ENCODE measurements around the gene RSBN1L.
"Not testable (repeated sequence)": the region's sequence is repeated elsewhere in the genome, so short reads cannot be mapped to it uniquely, and the experiment has no call there.

The RSBN1L gene

GRCh38 chr7:77696057-77696642 is at the start of gene RSBN1L:
Gene RSBN1L, plus strand, starts transcription at chr7:77696459. Its CDS starts 11 bp downstream, at chr7:77696470.
- DNase-seq = peak; percentile 87

GRCh38 chr7:77648742-77649338 is 47.4 kb upstream of the RSBN1L start:
- DNase-seq = no peak

GRCh38 chr7:77649716-77650349 is 46.4 kb upstream of the RSBN1L start:
- no peak for DNase-seq

- DNase-seq = no peak
Measured at GRCh38 chr7:77651575-77652162, 44.6 kb upstream of the RSBN1L start.

GRCh38 chr7:77652826-77653225 is 43.4 kb upstream of the RSBN1L start:
- not testable (repeated sequence) for DNase-seq

- DNase-seq = no peak
Measured at GRCh38 chr7:77653572-77653971, 42.7 kb upstream of the RSBN1L start.

- DNase-seq = no peak
Measured at GRCh38 chr7:77655356-77655755, 40.9 kb upstream of the RSBN1L start.

- no peak for DNase-seq
Measured at GRCh38 chr7:77655836-77656455, 40.3 kb upstream of the RSBN1L start.

GRCh38 chr7:77657427-77658224 is 38.6 kb upstream of the RSBN1L start:
- DNase-seq = no peak

GRCh38 chr7:77658928-77659327 is 37.3 kb upstream of the RSBN1L start:
- DNase-seq = no peak

GRCh38 chr7:77661816-77662215 is 34.4 kb upstream of the RSBN1L start:
- DNase-seq = no peak

GRCh38 chr7:77662869-77663268 is 33.4 kb upstream of the RSBN1L start:
- no peak for DNase-seq

- no peak for DNase-seq
Measured at GRCh38 chr7:77664715-77665114, 31.5 kb upstream of the RSBN1L start.

GRCh38 chr7:77665161-77665560 is 31.1 kb upstream of the RSBN1L start:
- no peak for DNase-seq

- no peak for DNase-seq
Measured at GRCh38 chr7:77667459-77668086, 28.7 kb upstream of the RSBN1L start.

- DNase-seq = no peak
Measured at GRCh38 chr7:77674878-77675277, 21.4 kb upstream of the RSBN1L start.

GRCh38 chr7:77679608-77680007 is 16.7 kb upstream of the RSBN1L start:
- DNase-seq = no peak

- no peak for DNase-seq
Measured at GRCh38 chr7:77680266-77680665, 16.0 kb upstream of the RSBN1L start.

GRCh38 chr7:77684030-77684429 is 12.2 kb upstream of the RSBN1L start:
- DNase-seq = no peak

GRCh38 chr7:77685233-77685632 is 11.0 kb upstream of the RSBN1L start:
- no peak for DNase-seq

GRCh38 chr7:77687100-77687746 is 9.0 kb upstream of the RSBN1L start:
- no peak for DNase-seq

- no peak for DNase-seq
Measured at GRCh38 chr7:77687747-77688144, 8.5 kb upstream of the RSBN1L start.
